ENCODE measurements around the gene GNB4. TPM values are rescaled to one million over a fixed set of nuclear protein-coding genes. Genes with fewer than 3 reads are reported as not detected.

The GNB4 gene
- total RNA-seq, 1 experiment from 2014 or later = 19.4 TPM

GRCh38 chr3:179455954-179456353, 4.7 kb upstream of the GNB4 start:
- no peaks in the 10 kb centered on the region for H3K4me1 ChIP-seq (replicated peaks; ENCODE audit: insufficient read depth)
- H3K4me3 ChIP-seq = no peak overlapping the region
- H3K9me3 ChIP-seq (ENCODE audit: insufficient read depth, low read depth) = no peaks in the 10 kb centered on the region
- intact Hi-C loops (cut with micrococcal nuclease; ENCODE audit: unreplicated experiment) = no loop called here
- CTCF ChIA-PET = no interaction called here
- POLR2A ChIA-PET (ENCODE audit: unreplicated experiment) = no interaction called here
- H2AFZ ChIP-seq = no peak overlapping the region
- no peaks in the 10 kb centered on the region for H3K79me2 ChIP-seq (ENCODE audit: low read depth)
- DNase-seq = no peak
- H3K4me2 ChIP-seq = no peak overlapping the region
- H4K20me1 ChIP-seq (ENCODE audit: insufficient read depth) = no peaks in the 10 kb centered on the region
- TF ChIP-seq CTCF (conservative IDR thresholded peaks at IDR 0.05) (no peak), EZH2 (IDR thresholded peaks at IDR 0.05; ENCODE audit: low read depth) (no peak)
- no peaks in the 10 kb centered on the region for H3F3A ChIP-seq (ENCODE audit: insufficient read depth, low read depth)
- no peaks in the 10 kb centered on the region for H3K9me2 ChIP-seq (ENCODE audit: insufficient read depth)
- no peaks in the 10 kb centered on the region for H3K27me3 ChIP-seq (ENCODE audit: insufficient read depth, low read depth)
- BruUV-seq (replicated peaks) = no TSS peak
- no peaks in the 10 kb centered on the region for H3K36me3 ChIP-seq (ENCODE audit: low read depth)
- no peak overlapping the region for H3K27ac ChIP-seq

GRCh38 chr3:179454887-179455286, 3.6 kb upstream of the GNB4 start:
- H3K4me1 ChIP-seq (replicated peaks; ENCODE audit: insufficient read depth) = peaks cover 5% of the 10 kb centered on the region; the same call in 1 of the 2 replicates
- no peak overlapping the region for H2AFZ ChIP-seq
- intact Hi-C loops (cut with micrococcal nuclease; ENCODE audit: unreplicated experiment) = no loop called here
- TF ChIP-seq CTCF (conservative IDR thresholded peaks at IDR 0.05) = no peak
- TF ChIP-seq EZH2 (IDR thresholded peaks at IDR 0.05; ENCODE audit: low read depth) = no peak
- DNase-seq = no peak
- H3K4me3 ChIP-seq = no peak overlapping the region
- no peaks in the 10 kb centered on the region for H4K20me1 ChIP-seq (ENCODE audit: insufficient read depth)
- H3F3A ChIP-seq (ENCODE audit: insufficient read depth, low read depth) = no peaks in the 10 kb centered on the region; the same call in 1 of the 2 replicates
- ChIA-PET POLR2A (ENCODE audit: unreplicated experiment) (no interaction called here), CTCF (no interaction called here)
- BruUV-seq (replicated peaks) = no TSS peak
- no peak overlapping the region for H3K27ac ChIP-seq
- H3K27me3 ChIP-seq (ENCODE audit: insufficient read depth, low read depth) = 0 out of 2 replicates have a peak, but pooled peaks cover 3% of the 10 kb centered on the region
- no peaks in the 10 kb centered on the region for H3K9me3 ChIP-seq (ENCODE audit: insufficient read depth, low read depth)
- H3K9me2 ChIP-seq (ENCODE audit: insufficient read depth) = no peaks in the 10 kb centered on the region
- H3K36me3 ChIP-seq (ENCODE audit: low read depth) = no peaks in the 10 kb centered on the region
- H3K79me2 ChIP-seq (ENCODE audit: low read depth) = no peaks in the 10 kb centered on the region
- H3K4me2 ChIP-seq = no peak overlapping the region

- Histone ChIP-seq H2AFZ (no peak overlapping the region), H3K4me3 (no peak overlapping the region), H3K4me2 (no peak overlapping the region), H3K4me1 (replicated peaks; ENCODE audit: insufficient read depth) (peaks cover 5% of the 10 kb centered on the region; the same call in 1 of the 2 replicates), H3K36me3 (ENCODE audit: low read depth) (no peaks in the 10 kb centered on the region), H3F3A (ENCODE audit: insufficient read depth, low read depth) (no peaks in the 10 kb centered on the region; the same call in 1 of the 2 replicates), H3K27ac (no peak overlapping the region), H3K27me3 (ENCODE audit: insufficient read depth, low read depth) (0 out of 2 replicates have a peak, but pooled peaks cover 3% of the 10 kb centered on the region), H3K9me3 (ENCODE audit: insufficient read depth, low read depth) (no peaks in the 10 kb centered on the region), H3K9me2 (ENCODE audit: insufficient read depth) (no peaks in the 10 kb centered on the region), H4K20me1 (ENCODE audit: insufficient read depth) (no peaks in the 10 kb centered on the region), H3K79me2 (ENCODE audit: low read depth) (no peaks in the 10 kb centered on the region)
- no peak for TF ChIP-seq CTCF (conservative IDR thresholded peaks at IDR 0.05)
- no peak for TF ChIP-seq EZH2 (IDR thresholded peaks at IDR 0.05; ENCODE audit: low read depth)
- intact Hi-C loops (cut with micrococcal nuclease; ENCODE audit: unreplicated experiment) = no loop called here
- ChIA-PET POLR2A (ENCODE audit: unreplicated experiment) (no interaction called here), CTCF (no interaction called here)
- DNase-seq = no peak
- no TSS peak for BruUV-seq (replicated peaks)
Measured at GRCh38 chr3:179453967-179454366, 2.7 kb upstream of the GNB4 start.
